Measurements from ENCODE around the gene ANKRD24. TPM values are rescaled to one million over a fixed set of nuclear protein-coding genes. Genes with fewer than 3 reads are reported as not detected.
A peak's percentile ranks its signal among the peaks of the same experiment; 100 is the strongest.
"Not testable (repeated sequence)": the region's sequence is repeated elsewhere in the genome, so short reads cannot be mapped to it uniquely, and the experiment has no call there.

ANKRD24 gene
- total and polyA plus RNA-seq, 2 donors (not counting 3 experiments of a cell fraction or from before 2014, with no cell fraction given), result 0.07 to 0.27 TPM

- intact Hi-C loops (cut with micrococcal nuclease) (loop anchor here (1.0 kb wide), 2 partner anchors 16 to 64 kb away; partner anchors contain the start of gene MAP2K2), dilution Hi-C loops (cut with MboI; ENCODE audit: extremely low pct_ligation_motif_present, low sequenced_read_pairs) (no loop called here)
- H3K4me1 ChIP-seq (ENCODE audit: control insufficient read depth, extremely low read depth, insufficient read depth, low read length), result no peaks in the 10 kb centered on the region
- peak; percentile 40 to 73 for TF ChIP-seq CTCF (IDR thresholded peaks at IDR 0.05; ENCODE audit: extremely low read depth in 1 of 2, insufficient read depth in 1 of 2, low read depth in 1 of 2, low read length in 2 of 2)
- no peak for TF ChIP-seq POLR2AphosphoS5 (IDR thresholded peaks at IDR 0.05; ENCODE audit: insufficient read depth, low read depth, low read length)
- BruUV-seq (replicated peaks), result no TSS peak
- H3K27ac ChIP-seq (ENCODE audit: insufficient read depth, low read depth, low read length), result no peak overlapping the region
- ChIA-PET POLR2A (interaction anchor here (0.7 kb wide), 1 partner anchor 152 kb away, joined by 3 read pairs; no protein-coding TSS in a partner anchor), CTCF (interaction anchor here (0.6 to 3.0 kb wide), 71 partner anchors 8 to 1580 kb away, joined by 3 to 79 read pairs (median 5); partner anchors contain the start of genes CATSPERD, CREB3L3, EEF2 and MAP2K2)
- no peaks in the 10 kb centered on the region for H4K20me1 ChIP-seq (replicated peaks; ENCODE audit: control insufficient read depth, extremely low read depth, insufficient read depth, low read length)
- H3K4me3 ChIP-seq (replicated peaks in 1 of 3; ENCODE audit: insufficient read depth in 1 of 3, low read depth in 1 of 3, low read length in 3 of 3), result no peak overlapping the region
- H3K9ac ChIP-seq (replicated peaks; ENCODE audit: extremely low read depth, insufficient read depth, low read length), result no peak overlapping the region
- H3K4me2 ChIP-seq (ENCODE audit: insufficient read depth, low read length), result no peak overlapping the region
- H3K79me2 ChIP-seq (ENCODE audit: control insufficient read depth, insufficient read depth, low read length), result no peaks in the 10 kb centered on the region
- H3K36me3 ChIP-seq (ENCODE audit: control insufficient read depth in 2 of 2, extremely low read depth in 1 of 2, insufficient read depth in 2 of 2, low read length in 2 of 2), result no peaks in the 10 kb centered on the region
- no peaks in the 10 kb centered on the region for H3K9me1 ChIP-seq (replicated peaks; ENCODE audit: control insufficient read depth, extremely low read depth, insufficient read depth, low read length)
- no peaks in the 10 kb centered on the region for H3K27me3 ChIP-seq (ENCODE audit: control insufficient read depth in 2 of 2, insufficient read depth in 2 of 2, low read length in 2 of 2)
- H3K9me3 ChIP-seq (replicated peaks; ENCODE audit: control insufficient read depth, insufficient read depth, low read length), result no peaks in the 10 kb centered on the region
- DNase-seq (ENCODE audit: low read depth, low spot score) (peak; percentile 51), FAIRE-seq (peak; percentile 86)
- no peak overlapping the region for H2AFZ ChIP-seq (ENCODE audit: low read depth, low read length)
Measured at GRCh38 chr19:4140237-4140711, 42.2 kb upstream of the ANKRD24 start.

DNA sequence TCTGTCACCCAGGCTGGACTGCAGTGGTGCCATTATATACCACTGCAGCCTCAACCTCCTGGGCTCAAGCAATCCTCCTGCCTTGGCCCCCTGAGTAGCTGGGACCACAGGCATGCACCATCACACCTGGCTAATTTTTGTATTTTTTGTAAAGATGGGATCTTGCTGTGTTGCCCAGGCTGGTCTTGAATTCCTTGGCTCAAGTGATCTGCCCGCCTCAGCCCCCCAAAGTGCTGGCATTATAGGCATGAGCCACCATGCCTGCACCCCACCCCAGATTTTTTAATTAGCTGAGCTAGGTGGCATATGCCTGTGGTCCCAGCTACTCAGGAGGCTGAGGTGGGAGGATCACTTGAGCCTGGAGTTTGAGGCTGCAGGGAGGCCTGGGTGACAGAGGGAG, 39.6 kb upstream of the ANKRD24 start:
- H3K4me1 ChIP-seq (ENCODE audit: control insufficient read depth, extremely low read depth, insufficient read depth, low read length); dilution Hi-C loops (cut with MboI; ENCODE audit: extremely low pct_ligation_motif_present, low sequenced_read_pairs); H3K27ac ChIP-seq (ENCODE audit: insufficient read depth, low read depth, low read length); H3K79me2 ChIP-seq (ENCODE audit: control insufficient read depth, insufficient read depth, low read length); intact Hi-C loops (cut with micrococcal nuclease); BruUV-seq (replicated peaks); H2AFZ ChIP-seq (ENCODE audit: low read depth, low read length); CTCF ChIA-PET; H3K36me3 ChIP-seq (ENCODE audit: control insufficient read depth in 2 of 2, extremely low read depth in 1 of 2, insufficient read depth in 2 of 2, low read length in 2 of 2); H4K20me1 ChIP-seq (replicated peaks; ENCODE audit: control insufficient read depth, extremely low read depth, insufficient read depth, low read length); POLR2A ChIA-PET; H3K9me3 ChIP-seq (replicated peaks; ENCODE audit: control insufficient read depth, insufficient read depth, low read length); H3K4me3 ChIP-seq (replicated peaks in 1 of 3; ENCODE audit: insufficient read depth in 1 of 3, low read depth in 1 of 3, low read length in 3 of 3); H3K9ac ChIP-seq (replicated peaks; ENCODE audit: extremely low read depth, insufficient read depth, low read length); H3K4me2 ChIP-seq (ENCODE audit: insufficient read depth, low read length); DNase-seq (ENCODE audit: low read depth, low spot score); H3K27me3 ChIP-seq (ENCODE audit: control insufficient read depth in 2 of 2, insufficient read depth in 2 of 2, low read length in 2 of 2); FAIRE-seq; H3K9me1 ChIP-seq (replicated peaks; ENCODE audit: control insufficient read depth, extremely low read depth, insufficient read depth, low read length): not testable (repeated sequence)
